HepG2 (cell line): ENCODE measurements around the gene MXRA7. TPM values are rescaled to one million over a fixed set of nuclear protein-coding genes. Genes with fewer than 3 reads are reported as not detected.

Experiments
- CHCHD3 ChIP-seq: sonication (generic); formaldehyde crosslinking; IDR thresholded peaks from 2 replicates; pipeline ENCODE4 v1.8.0; 2022; ENCODE audit warnings: mild to moderate bottlenecking, missing genetic modification reagents, moderate library complexity
- FOXM1 ChIP-seq: sonication (generic); formaldehyde crosslinking; IDR thresholded peaks from 2 replicates; pipeline ENCODE4 v1.5.0; 2020; ENCODE audit warnings: missing genetic modification reagents
- POLR2AphosphoS2 ChIP-seq: IDR thresholded peaks from 2 replicates; pipeline ENCODE4 v1.6.1; 2011; ENCODE audit warnings: low read depth, low read length, improper control_type of control experiment
- TAF1 ChIP-seq: sonication (generic); formaldehyde crosslinking; IDR thresholded peaks from 2 replicates; pipeline ENCODE4 v1.4.0; 2020; ENCODE audit warnings: missing genetic modification reagents
- ZBTB38 ChIP-seq: sonication (generic); formaldehyde crosslinking; IDR thresholded peaks from 2 replicates; pipeline ENCODE4 v1.5.1; 2020; ENCODE audit warnings: mild to moderate bottlenecking, missing genetic modification reagents
- ZFY ChIP-seq: sonication (generic); formaldehyde crosslinking; IDR thresholded peaks from 2 replicates; pipeline ENCODE4 v1.4.0; 2020; ENCODE audit warnings: missing genetic modification reagents
- ZMYM4 ChIP-seq: sonication (generic); formaldehyde crosslinking; IDR thresholded peaks from 2 replicates; pipeline ENCODE4 v1.8.1; 2023; ENCODE audit warnings: mild to moderate bottlenecking, missing genetic modification reagents
- ZNF143 ChIP-seq: sonication (generic); formaldehyde crosslinking; IDR thresholded peaks from 2 replicates; pipeline ENCODE4 v1.4.0; 2020; ENCODE audit warnings: missing genetic modification reagents
- ZNF234 ChIP-seq: sonication (generic); formaldehyde crosslinking; conservative IDR thresholded peaks from 2 replicates; pipeline ENCODE4 v1.5.1; 2020; ENCODE audit warnings: mild to moderate bottlenecking, missing genetic modification reagents
- ZNF451 ChIP-seq: sonication (generic); formaldehyde crosslinking; IDR thresholded peaks from 2 replicates; pipeline ENCODE4 v1.5.0; 2020; ENCODE audit warnings: mild to moderate bottlenecking, missing genetic modification reagents
- polyA plus RNA-seq, 8 experiments: library from polyadenylated mRNA; depleted of rRNA in 3 of 8; stranded (reverse) in 7 of 8; unstranded in 1 of 8; fragments of >200 nt; fragmentation: Illumina TruSeq in 4 of 8; extraction: Trizol in 4 of 8; gene quantifications; 2 replicates each; pipeline versions ENCODE4 v1.2.1 to v1.2.3, GENCODE V29; 2011 to 2016; ENCODE audit warnings: low read depth in 4 of 8, missing spikeins in 1 of 8, mixed read lengths in 1 of 8; ENCODE audit not compliant: insufficient read depth in 1 of 8
- total RNA-seq, 5 experiments: library from RNA; depleted of rRNA; stranded (reverse); fragments of >200 nt; fragmentation: Illumina TruSeq; extraction: Trizol; gene quantifications; 2 replicates each; pipeline ENCODE4 v1.2.3, GENCODE V29; 2016; ENCODE audit warnings: low read depth in 1 of 5
- TF ChIP-seq, protein P1 (sequence below): sonication (generic); formaldehyde crosslinking; IDR thresholded peaks from 2 replicates; pipeline ENCODE4 v1.5.1; 2020; ENCODE audit warnings: mild to moderate bottlenecking, missing genetic modification reagents, borderline replicate concordance
- TF ChIP-seq, protein P2 (sequence below): sonication (generic); IDR thresholded peaks from 2 replicates; pipeline ENCODE4 v1.6.1; 2016; ENCODE audit warnings: low read depth, borderline replicate concordance
- TF ChIP-seq, protein P3 (sequence below): sonication (generic); formaldehyde crosslinking; IDR thresholded peaks from 2 replicates; pipeline ENCODE4 v1.4.0; 2020; ENCODE audit warnings: missing genetic modification reagents, borderline replicate concordance
- TF ChIP-seq, protein P4 (sequence below): sonication (generic); formaldehyde crosslinking; IDR thresholded peaks from 2 replicates; pipeline ENCODE4 v1.9.0; 2022; ENCODE audit warnings: low read depth, missing genetic modification reagents
- TF ChIP-seq, protein P5 (sequence below): sonication (generic); formaldehyde crosslinking; IDR thresholded peaks from 2 replicates; pipeline ENCODE4 v1.4.0; 2020; ENCODE audit warnings: mild to moderate bottlenecking, missing genetic modification reagents

MXRA7 gene
- total and polyA plus RNA-seq, 2 of the 13 experiments (the other 11 are each of a cell fraction or from before 2014, with no cell fraction given) = 44.8 to 112 TPM

DNA sequence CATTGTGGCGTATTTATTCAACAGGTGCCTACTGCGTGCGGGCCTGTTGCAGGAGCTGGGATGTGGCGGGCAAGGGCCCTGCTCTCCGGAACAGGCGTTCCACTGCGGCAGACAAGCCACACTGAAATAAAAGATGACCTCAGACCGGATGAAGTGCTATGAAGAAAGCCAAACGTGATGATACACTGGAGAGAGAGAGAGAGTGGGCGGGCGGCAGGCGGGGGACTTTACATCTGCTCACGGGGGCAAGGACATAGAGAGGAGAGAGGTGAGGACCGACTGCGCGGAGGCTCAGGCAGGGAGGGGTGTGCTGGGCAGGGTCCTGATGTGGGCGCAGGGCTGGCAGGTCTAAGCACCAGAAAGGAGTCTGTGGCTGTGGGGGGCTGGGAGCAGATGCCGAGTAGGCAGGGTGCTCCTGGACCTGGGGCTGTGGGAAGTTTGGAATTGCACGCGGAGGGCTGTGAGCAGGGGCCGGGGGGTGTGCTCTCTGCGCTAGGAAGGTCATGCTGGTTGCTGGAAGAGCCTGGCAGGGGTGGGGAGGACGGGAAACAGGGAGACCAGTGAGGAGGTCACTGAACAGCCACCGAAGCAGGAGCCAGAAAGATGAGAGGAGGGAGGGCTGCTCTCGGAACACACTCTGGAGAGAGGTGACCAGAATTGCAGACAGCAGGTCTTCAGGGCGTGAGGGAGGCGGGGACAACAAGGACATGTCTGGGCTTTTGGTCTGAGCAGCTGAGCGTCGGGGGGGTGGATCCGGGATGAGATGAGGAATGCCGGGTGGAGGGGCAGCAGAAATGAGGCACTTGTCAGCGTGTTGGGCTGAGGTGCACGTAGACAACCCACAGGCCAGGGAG, 9.9 kb downstream of the MXRA7 start (continued):
- TF ChIP-seq, protein P1, sequence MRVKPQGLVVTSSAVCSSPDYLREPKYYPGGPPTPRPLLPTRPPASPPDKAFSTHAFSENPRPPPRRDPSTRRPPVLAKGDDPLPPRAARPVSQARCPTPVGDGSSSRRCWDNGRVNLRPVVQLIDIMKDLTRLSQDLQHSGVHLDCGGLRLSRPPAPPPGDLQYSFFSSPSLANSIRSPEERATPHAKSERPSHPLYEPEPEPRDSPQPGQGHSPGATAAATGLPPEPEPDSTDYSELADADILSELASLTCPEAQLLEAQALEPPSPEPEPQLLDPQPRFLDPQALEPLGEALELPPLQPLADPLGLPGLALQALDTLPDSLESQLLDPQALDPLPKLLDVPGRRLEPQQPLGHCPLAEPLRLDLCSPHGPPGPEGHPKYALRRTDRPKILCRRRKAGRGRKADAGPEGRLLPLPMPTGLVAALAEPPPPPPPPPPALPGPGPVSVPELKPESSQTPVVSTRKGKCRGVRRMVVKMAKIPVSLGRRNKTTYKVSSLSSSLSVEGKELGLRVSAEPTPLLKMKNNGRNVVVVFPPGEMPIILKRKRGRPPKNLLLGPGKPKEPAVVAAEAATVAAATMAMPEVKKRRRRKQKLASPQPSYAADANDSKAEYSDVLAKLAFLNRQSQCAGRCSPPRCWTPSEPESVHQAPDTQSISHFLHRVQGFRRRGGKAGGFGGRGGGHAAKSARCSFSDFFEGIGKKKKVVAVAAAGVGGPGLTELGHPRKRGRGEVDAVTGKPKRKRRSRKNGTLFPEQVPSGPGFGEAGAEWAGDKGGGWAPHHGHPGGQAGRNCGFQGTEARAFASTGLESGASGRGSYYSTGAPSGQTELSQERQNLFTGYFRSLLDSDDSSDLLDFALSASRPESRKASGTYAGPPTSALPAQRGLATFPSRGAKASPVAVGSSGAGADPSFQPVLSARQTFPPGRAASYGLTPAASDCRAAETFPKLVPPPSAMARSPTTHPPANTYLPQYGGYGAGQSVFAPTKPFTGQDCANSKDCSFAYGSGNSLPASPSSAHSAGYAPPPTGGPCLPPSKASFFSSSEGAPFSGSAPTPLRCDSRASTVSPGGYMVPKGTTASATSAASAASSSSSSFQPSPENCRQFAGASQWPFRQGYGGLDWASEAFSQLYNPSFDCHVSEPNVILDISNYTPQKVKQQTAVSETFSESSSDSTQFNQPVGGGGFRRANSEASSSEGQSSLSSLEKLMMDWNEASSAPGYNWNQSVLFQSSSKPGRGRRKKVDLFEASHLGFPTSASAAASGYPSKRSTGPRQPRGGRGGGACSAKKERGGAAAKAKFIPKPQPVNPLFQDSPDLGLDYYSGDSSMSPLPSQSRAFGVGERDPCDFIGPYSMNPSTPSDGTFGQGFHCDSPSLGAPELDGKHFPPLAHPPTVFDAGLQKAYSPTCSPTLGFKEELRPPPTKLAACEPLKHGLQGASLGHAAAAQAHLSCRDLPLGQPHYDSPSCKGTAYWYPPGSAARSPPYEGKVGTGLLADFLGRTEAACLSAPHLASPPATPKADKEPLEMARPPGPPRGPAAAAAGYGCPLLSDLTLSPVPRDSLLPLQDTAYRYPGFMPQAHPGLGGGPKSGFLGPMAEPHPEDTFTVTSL (CRISPR knock-in tag) = peak; percentile 58; the same call in 1 of the 2 replicates
- TF ChIP-seq ZNF451 = no peak; the same call in 1 of the 2 replicates
- no peak for TF ChIP-seq ZMYM4 (CRISPR knock-in tag)
- 0 out of 2 replicates have a peak, but pooled peaks have one; percentile 23 for TF ChIP-seq ZNF234 (CRISPR knock-in tag)
- TF ChIP-seq ZNF143 (CRISPR knock-in tag) = no peak
- TF ChIP-seq CHCHD3 = 0 out of 2 replicates have a peak, but pooled peaks have one; percentile 0
- TF ChIP-seq, protein P2, sequence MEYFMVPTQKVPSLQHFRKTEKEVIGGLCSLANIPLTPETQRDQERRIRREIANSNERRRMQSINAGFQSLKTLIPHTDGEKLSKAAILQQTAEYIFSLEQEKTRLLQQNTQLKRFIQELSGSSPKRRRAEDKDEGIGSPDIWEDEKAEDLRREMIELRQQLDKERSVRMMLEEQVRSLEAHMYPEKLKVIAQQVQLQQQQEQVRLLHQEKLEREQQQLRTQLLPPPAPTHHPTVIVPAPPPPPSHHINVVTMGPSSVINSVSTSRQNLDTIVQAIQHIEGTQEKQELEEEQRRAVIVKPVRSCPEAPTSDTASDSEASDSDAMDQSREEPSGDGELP = peak; percentile 91; the same call in 1 of the 2 replicates
- TF ChIP-seq ZBTB38 (CRISPR knock-in tag) = peak; percentile 83
- peak; percentile 36; the same call in 1 of the 2 replicates for TF ChIP-seq TAF1 (CRISPR knock-in tag)
- no peak for TF ChIP-seq POLR2AphosphoS2
- TF ChIP-seq, protein P3, sequence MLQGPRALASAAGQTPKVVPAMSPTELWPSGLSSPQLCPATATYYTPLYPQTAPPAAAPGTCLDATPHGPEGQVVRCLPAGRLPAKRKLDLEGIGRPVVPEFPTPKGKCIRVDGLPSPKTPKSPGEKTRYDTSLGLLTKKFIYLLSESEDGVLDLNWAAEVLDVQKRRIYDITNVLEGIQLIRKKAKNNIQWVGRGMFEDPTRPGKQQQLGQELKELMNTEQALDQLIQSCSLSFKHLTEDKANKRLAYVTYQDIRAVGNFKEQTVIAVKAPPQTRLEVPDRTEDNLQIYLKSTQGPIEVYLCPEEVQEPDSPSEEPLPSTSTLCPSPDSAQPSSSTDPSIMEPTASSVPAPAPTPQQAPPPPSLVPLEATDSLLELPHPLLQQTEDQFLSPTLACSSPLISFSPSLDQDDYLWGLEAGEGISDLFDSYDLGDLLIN (CRISPR knock-in tag) = no peak
- TF ChIP-seq, protein P4, sequence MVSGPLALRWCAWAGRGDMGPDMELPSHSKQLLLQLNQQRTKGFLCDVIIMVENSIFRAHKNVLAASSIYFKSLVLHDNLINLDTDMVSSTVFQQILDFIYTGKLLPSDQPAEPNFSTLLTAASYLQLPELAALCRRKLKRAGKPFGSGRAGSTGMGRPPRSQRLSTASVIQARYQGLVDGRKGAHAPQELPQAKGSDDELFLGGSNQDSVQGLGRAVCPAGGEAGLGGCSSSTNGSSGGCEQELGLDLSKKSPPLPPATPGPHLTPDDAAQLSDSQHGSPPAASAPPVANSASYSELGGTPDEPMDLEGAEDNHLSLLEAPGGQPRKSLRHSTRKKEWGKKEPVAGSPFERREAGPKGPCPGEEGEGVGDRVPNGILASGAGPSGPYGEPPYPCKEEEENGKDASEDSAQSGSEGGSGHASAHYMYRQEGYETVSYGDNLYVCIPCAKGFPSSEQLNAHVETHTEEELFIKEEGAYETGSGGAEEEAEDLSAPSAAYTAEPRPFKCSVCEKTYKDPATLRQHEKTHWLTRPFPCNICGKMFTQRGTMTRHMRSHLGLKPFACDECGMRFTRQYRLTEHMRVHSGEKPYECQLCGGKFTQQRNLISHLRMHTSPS = peak; percentile 68; the same call in 1 of the 2 replicates
- TF ChIP-seq, protein P5, sequence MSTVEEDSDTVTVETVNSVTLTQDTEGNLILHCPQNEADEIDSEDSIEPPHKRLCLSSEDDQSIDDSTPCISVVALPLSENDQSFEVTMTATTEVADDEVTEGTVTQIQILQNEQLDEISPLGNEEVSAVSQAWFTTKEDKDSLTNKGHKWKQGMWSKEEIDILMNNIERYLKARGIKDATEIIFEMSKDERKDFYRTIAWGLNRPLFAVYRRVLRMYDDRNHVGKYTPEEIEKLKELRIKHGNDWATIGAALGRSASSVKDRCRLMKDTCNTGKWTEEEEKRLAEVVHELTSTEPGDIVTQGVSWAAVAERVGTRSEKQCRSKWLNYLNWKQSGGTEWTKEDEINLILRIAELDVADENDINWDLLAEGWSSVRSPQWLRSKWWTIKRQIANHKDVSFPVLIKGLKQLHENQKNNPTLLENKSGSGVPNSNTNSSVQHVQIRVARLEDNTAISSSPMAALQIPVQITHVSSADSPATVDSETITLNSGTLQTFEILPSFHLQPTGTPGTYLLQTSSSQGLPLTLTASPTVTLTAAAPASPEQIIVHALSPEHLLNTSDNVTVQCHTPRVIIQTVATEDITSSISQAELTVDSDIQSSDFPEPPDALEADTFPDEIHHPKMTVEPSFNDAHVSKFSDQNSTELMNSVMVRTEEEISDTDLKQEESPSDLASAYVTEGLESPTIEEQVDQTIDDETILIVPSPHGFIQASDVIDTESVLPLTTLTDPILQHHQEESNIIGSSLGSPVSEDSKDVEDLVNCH (CRISPR knock-in tag) = no peak
- peak; percentile 63; the same call in 1 of the 2 replicates for TF ChIP-seq ZFY (CRISPR knock-in tag)
- no peak for TF ChIP-seq FOXM1 (CRISPR knock-in tag)
